ENCODE results near the gene BDKRB2. TPM values are rescaled to one million over a fixed set of nuclear protein-coding genes. Genes with fewer than 3 reads are reported as not detected.

Gene BDKRB2
- polyA plus RNA-seq, 1 experiment: 26.8 TPM

DNA sequence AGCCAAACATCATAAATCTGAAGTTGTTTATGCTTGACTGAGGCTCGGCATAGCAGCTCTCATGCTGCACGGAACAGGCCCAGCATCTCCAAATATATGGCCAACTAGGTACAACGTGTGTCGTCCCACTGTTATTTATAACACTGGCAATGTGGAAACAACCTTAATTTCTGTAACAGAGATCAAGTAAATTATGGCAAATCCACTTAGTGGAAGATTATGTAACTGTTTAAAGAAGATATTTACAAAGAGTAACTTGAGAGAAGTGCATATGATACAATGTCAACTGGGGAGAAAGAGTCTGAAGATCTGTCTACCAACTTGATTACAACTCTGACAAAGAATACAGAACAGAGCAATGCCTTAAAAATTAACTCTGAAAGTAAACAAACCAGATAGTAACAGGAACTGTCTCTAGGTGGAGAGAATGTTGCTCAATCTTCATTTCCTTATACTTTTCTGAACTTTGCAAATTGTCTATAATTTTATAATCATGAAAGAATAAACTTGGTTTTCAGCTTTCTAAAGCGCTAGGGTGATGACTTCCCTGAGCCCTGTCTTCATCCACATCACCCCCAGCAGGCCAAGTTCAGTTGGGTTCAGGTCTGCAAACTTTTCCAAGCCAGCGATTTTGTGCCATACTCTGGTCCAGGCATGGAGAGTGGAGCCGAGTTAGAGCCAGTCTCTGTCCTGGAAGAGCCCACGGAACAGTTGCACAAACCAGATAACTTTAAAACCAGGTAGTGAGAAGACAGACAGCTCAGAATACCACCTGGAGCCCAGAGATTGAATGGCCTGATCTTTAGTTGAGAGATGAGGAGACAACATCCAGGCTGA, 44.3 kb upstream of the BDKRB2 start:
- DNase-seq (ENCODE audit: low read depth): no peak
- H3K4me3 ChIP-seq (ENCODE audit: low read depth, low read length): no peak overlapping the region
- POLR2A ChIA-PET: no interaction called here
- CTCF ChIA-PET: interaction anchor here (0.8 kb wide), 1 partner anchor 96 kb away, joined by 3 read pairs; the partner anchor contains the start of gene BDKRB1
- no peaks in the 10 kb centered on the region for H3K27me3 ChIP-seq (ENCODE audit: control insufficient read depth, insufficient read depth, low read length)
- no peaks in the 10 kb centered on the region for H3K36me3 ChIP-seq (ENCODE audit: control insufficient read depth, insufficient read depth, low read length)
- TF ChIP-seq CTCF (IDR thresholded peaks at IDR 0.05; ENCODE audit: insufficient read depth, low read depth, low read length): no peak

GRCh38 chr14:96160913-96161310, 43.7 kb upstream of the BDKRB2 start:
- no peak for TF ChIP-seq CTCF (IDR thresholded peaks at IDR 0.05; ENCODE audit: insufficient read depth, low read depth, low read length)
- H3K4me3 ChIP-seq (ENCODE audit: low read depth, low read length): no peak overlapping the region
- ChIA-PET CTCF (interaction anchor here (0.8 to 1.2 kb wide), 2 partner anchors 9 to 95 kb away, joined by 3 read pairs; partner anchors contain the start of gene BDKRB1), POLR2A (no interaction called here)
- DNase-seq (ENCODE audit: low read depth): no peak
- H3K27me3 ChIP-seq (ENCODE audit: control insufficient read depth, insufficient read depth, low read length): no peaks in the 10 kb centered on the region
- no peaks in the 10 kb centered on the region for H3K36me3 ChIP-seq (ENCODE audit: control insufficient read depth, insufficient read depth, low read length)

DNA sequence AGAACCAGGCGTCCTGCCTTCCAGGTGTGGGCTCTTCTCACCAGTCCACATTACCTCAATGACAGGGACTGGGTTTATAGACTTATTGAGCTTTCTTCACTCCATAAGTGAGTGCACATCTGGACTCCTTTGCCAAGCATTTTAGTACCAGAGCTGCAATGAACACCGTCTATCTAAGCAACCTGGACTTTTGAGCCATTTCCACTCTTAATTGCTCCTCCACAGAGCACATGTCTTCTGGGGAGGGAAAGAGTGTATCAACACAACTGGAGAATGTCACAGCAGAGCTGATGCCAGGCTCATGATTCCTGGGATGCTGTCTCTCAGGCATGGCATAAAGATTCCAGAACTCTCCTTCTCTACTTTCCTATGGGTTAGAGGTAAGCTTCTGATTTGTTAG, 43.0 kb upstream of the BDKRB2 start:
- no peaks in the 10 kb centered on the region for H3K27me3 ChIP-seq (ENCODE audit: control insufficient read depth, insufficient read depth, low read length)
- no peaks in the 10 kb centered on the region for H3K36me3 ChIP-seq (ENCODE audit: control insufficient read depth, insufficient read depth, low read length)
- ChIA-PET CTCF (interaction anchor here (1.2 kb wide), 1 partner anchor 10 kb away, joined by 3 read pairs; no protein-coding TSS in a partner anchor), POLR2A (no interaction called here)
- no peak overlapping the region for H3K4me3 ChIP-seq (ENCODE audit: low read depth, low read length)
- no peak for TF ChIP-seq CTCF (IDR thresholded peaks at IDR 0.05; ENCODE audit: insufficient read depth, low read depth, low read length)
- DNase-seq (ENCODE audit: low read depth): no peak

DNA sequence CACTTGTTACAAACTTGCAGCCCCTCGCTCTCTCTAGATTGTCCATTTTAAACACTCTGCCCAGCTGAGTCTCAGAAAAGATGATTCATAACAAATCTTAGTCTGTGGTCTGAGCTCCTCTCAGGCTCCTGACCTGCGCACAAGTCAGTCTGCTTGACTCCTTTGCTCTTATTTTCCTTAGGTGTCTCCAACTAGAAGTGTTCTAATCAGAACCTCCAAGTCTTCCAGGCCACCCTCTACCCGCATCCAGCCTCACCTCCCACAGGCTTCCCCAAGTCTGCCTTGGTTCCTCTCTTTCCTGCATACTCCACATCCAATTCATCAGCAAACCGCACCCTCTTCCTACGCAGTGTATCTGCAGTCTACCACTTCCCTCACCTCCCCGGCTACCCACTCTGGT, 42.4 kb upstream of the BDKRB2 start:
- Histone ChIP-seq H3K36me3 (ENCODE audit: control insufficient read depth, insufficient read depth, low read length) (no peaks in the 10 kb centered on the region), H3K27me3 (ENCODE audit: control insufficient read depth, insufficient read depth, low read length) (no peaks in the 10 kb centered on the region), H3K4me3 (ENCODE audit: low read depth, low read length) (no peak overlapping the region)
- POLR2A ChIA-PET: no interaction called here
- DNase-seq (ENCODE audit: low read depth): no peak
- CTCF ChIA-PET: interaction anchor here (1.2 kb wide), 1 partner anchor 11 kb away, joined by 3 read pairs; no protein-coding TSS in a partner anchor
- no peak for TF ChIP-seq CTCF (IDR thresholded peaks at IDR 0.05; ENCODE audit: insufficient read depth, low read depth, low read length)

DNA sequence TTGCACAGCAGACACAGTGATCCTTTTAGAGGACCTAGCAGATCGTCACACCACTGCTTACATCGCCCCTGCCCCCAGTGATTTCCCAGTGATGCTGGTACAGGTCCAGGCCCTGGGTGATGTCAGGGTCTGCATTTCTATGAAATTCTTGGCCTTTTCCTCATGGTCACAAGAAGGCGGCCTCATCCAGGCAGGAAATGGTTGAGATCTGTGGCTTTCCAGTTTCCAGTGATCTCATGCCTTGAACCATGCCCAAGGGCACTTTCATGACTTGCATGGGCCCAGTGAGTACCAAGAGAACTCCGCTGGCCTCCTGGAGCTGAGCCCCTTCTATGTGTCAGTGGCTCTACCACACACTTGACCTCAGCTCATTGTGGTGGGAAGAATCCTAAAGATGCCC, 41.9 kb upstream of the BDKRB2 start:
- Histone ChIP-seq H3K27me3 (ENCODE audit: control insufficient read depth, insufficient read depth, low read length) (no peaks in the 10 kb centered on the region), H3K36me3 (ENCODE audit: control insufficient read depth, insufficient read depth, low read length) (no peaks in the 10 kb centered on the region), H3K4me3 (ENCODE audit: low read depth, low read length) (no peak overlapping the region)
- DNase-seq (ENCODE audit: low read depth): no peak
- POLR2A ChIA-PET: no interaction called here
- CTCF ChIA-PET: no interaction called here
- TF ChIP-seq CTCF (IDR thresholded peaks at IDR 0.05; ENCODE audit: insufficient read depth, low read depth, low read length): no peak

All from BJ (cell line).